ENCODE data around the gene PLAAT4.

The PLAAT4 gene

DNA sequence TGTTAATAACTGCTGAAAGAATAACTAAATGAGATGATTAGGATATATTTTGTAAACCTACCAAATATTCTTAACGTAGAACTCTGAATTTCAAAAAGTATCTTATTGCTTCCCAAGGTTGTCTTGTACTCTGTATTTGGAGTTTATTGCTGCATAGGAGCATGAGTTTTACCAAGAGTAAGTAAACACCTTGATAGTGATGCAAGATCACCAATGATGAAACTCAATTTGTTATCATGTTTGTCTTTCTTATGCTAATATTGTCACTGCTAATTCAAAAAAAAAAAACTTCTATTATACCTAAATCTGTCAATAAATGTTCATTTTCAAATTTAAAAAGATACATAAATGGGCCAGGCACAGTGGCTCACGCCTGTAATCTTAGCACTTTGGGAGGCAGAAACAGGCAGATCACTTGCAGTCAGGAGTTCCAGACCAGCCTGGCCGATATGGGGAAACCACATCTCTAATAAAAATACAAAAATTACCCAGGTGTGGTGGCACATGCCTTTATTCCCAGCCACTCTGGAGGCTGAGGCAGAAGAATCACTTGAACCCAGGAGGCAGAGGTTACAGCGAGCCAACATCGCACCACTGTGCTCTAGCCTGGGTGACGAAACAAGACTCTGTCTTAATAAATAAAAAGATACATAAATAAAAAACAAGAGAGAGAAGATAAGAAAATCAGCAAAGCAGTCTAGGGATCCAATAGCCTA, 50.0 kb downstream of the PLAAT4 start:
- no peak for TF ChIP-seq Cebpa-rat (IDR thresholded peaks at IDR 0.05)
- Histone ChIP-seq H3K27ac (no peak overlapping the region), H3K36me3 (no peaks in the 10 kb centered on the region)

DNA sequence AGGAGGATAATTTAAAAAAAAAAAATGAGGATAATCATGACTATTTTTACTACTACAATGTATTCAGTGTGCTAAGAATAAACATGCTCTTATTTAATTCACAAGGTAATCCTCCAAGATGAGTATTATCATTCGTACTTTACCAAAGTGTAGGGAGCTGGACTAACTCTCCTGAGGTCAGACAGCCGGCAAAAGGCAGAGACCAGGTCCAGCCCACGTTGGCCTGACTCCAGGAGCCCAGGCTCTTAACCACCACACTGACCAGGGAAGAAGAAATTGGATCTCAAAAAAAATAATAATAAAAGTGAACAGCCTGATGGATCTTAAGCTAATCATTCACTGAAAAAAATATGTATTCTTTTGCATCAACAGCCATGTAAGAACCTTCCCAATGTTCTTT, 52.4 kb downstream of the PLAAT4 start:
- Histone ChIP-seq H3K9ac (no peak overlapping the region), H3K4me2 (no peak overlapping the region), H4K20me1 (no peaks in the 10 kb centered on the region), H3K4me1 (peaks cover 0 to 10% (median 3%) of the 10 kb centered on the region in 10 experiments; a peak in 5 of 20 replicates), H3K36me3 (no peaks in the 10 kb centered on the region), H3K4me3 (no peak overlapping the region), H3K27ac (no peak overlapping the region), H3K9me3 (replicated peaks in 1 of 11) (no peaks in the 10 kb centered on the region), H3K27me3 (no peaks in the 10 kb centered on the region)
- no peak for TF ChIP-seq Cebpa-rat (IDR thresholded peaks at IDR 0.05)

More for the DNA sequence above, 50.0 kb downstream of the PLAAT4 start:
- peaks cover 0 to 10% (median 3%) of the 10 kb centered on the region in 10 experiments; a peak in 5 of 20 replicates for H3K4me1 ChIP-seq
- H4K20me1 ChIP-seq = no peaks in the 10 kb centered on the region
- H3K27me3 ChIP-seq = no peaks in the 10 kb centered on the region
- H3K9me3 ChIP-seq (replicated peaks in 1 of 11) = peaks cover 6 to 20% (median 16%) of the 10 kb centered on the region in 11 experiments
- H3K4me3 ChIP-seq = no peak overlapping the region
- H3K9ac ChIP-seq = no peak overlapping the region
- no peak overlapping the region for H3K4me2 ChIP-seq

DNA sequence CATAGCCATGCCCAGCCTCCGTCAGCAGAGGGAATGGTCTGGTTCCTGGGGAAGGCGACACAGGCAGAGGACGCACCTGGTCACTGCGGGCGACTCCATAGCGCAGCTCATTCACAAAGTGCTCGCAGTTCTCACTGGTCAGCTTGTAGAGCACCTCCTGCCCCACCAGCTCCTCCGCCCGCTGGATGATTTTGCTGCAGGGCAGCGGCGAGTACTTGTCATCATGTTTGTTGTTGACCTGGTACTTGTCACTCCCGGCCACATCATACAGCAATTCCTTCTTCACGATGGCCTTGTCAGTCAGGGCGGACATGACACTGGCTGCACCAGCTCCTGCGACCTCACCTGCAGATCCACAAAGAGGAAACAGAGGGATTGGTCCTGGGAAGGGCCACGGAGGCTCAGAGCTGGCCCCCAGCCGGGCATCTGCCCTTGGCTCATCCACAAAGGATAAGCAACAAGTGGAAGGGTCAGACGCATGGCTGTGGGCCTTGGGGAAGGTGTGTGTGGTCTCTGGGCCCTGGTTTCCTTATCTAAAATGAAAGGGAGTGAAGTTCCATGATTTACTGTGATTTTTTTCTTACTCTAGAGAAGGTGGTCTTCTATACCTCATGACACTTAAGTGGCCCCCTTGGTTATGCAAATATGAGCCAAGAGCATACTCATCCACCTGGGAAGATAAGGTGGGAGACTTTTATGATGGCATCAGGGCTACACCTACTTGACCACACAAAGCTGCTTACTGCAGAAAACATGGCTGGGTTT, 53.6 kb downstream of the PLAAT4 start:
- Histone ChIP-seq H3K36me3 (no peaks in the 10 kb centered on the region), H3K4me3 (no peak overlapping the region), H3K4me1 (peaks cover 0 to 10% (median 3%) of the 10 kb centered on the region in 10 experiments; a peak in 5 of 20 replicates)

DNA sequence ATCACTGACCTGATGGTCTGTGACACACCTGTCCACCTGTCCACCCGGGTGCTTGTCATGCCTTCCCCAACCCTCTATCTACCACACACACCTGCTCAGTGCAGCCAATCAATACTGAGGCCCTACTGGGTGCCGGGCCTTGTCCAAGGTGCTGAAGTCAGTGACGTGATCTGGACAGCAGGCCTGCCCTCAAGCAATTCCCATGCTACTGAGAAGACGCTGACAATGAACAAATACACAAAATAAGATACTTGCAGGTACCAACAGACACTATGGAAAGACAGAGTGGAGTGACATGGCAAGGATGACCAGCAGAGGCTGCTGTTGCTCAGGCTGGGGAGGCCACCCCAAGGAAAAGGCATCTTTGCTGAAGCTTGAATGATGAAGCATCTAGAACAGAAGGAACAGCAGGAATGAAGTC, 56.4 kb downstream of the PLAAT4 start:
- Histone ChIP-seq H3K4me3 (no peak overlapping the region), H3K9ac (no peak overlapping the region), H3K27ac (no peak overlapping the region), H4K20me1 (no peaks in the 10 kb centered on the region), H3K9me3 (replicated peaks in 1 of 11) (peaks cover 0 to 4% (median 0%) of the 10 kb centered on the region in 11 experiments; a peak in 1 of 22 replicates), H3K4me1 (peaks cover 0 to 4% (median under 1%) of the 10 kb centered on the region in 10 experiments; a peak in 5 of 20 replicates), H3K27me3 (no peaks in the 10 kb centered on the region), H3K36me3 (no peaks in the 10 kb centered on the region), H3K4me2 (no peak overlapping the region)
- no peak for TF ChIP-seq Cebpa-rat (IDR thresholded peaks at IDR 0.05)

More for the DNA sequence above, 53.6 kb downstream of the PLAAT4 start:
- Histone ChIP-seq H3K27ac (no peak overlapping the region), H3K4me2 (no peak overlapping the region), H3K27me3 (no peaks in the 10 kb centered on the region), H3K9me3 (replicated peaks in 1 of 11) (no peaks in the 10 kb centered on the region), H3K9ac (no peak overlapping the region), H4K20me1 (no peaks in the 10 kb centered on the region)
- no peak for TF ChIP-seq Cebpa-rat (IDR thresholded peaks at IDR 0.05)

DNA sequence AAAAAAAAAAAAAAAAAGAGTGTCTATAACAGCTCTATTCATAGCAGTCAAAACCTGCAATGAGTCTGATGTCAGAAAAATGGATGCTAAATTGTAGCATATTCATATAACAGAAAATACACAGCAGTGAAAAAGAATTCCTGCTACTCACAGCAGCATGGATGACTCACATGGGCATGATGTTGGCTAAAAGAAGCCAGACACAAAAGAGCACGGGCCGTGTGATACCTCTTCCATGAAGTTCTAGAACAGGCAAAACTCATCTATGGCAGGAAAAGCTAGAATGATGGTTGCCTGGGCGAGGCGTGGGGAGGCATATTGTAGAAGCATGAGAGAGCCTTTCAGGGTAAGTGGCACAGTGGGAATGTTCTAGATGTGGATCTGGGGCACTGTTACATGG, 58.7 kb downstream of the PLAAT4 start:
- H3K9ac ChIP-seq = no peak overlapping the region
- H3K4me1 ChIP-seq = no peaks in the 10 kb centered on the region
- H3K27ac ChIP-seq = no peak overlapping the region
- no peak for TF ChIP-seq Cebpa-rat (IDR thresholded peaks at IDR 0.05)
- H3K9me3 ChIP-seq (replicated peaks in 1 of 11) = peaks cover 0 to 4% (median 0%) of the 10 kb centered on the region in 11 experiments; a peak in 1 of 22 replicates
- no peaks in the 10 kb centered on the region for H3K27me3 ChIP-seq
- H3K36me3 ChIP-seq = no peaks in the 10 kb centered on the region
- H4K20me1 ChIP-seq = no peaks in the 10 kb centered on the region
- H3K4me3 ChIP-seq = no peak overlapping the region
- H3K4me2 ChIP-seq = no peak overlapping the region
